Thoracic aorta (tissue), 2 donors: ENCODE results near the gene ATG13. TPM values are rescaled to one million over a fixed set of nuclear protein-coding genes. Genes with fewer than 3 reads are reported as not detected.
A peak's percentile ranks its signal among the peaks of the same experiment; 100 is the strongest.

Experiments used
- ATAC-seq: fragments of 150-250 bp; one replicate; pipeline ENCODE4 v1.8.0; 2017; ENCODE audit warnings: low read depth; ENCODE audit not compliant: insufficient number of reproducible peaks, low FRiP score
- DNase-seq: peaks from one replicate; pipeline ENCODE4 v3.0.0-alpha.2; 2020; ENCODE audit warnings: low spot score
- H3K27ac ChIP-seq, 2 donors: fragments of 200-600 bp; sonication (generic); 1 replicate in 1 of 2; 2 replicates in 1 of 2; pipeline ENCODE4 v1.5.1; 2016; ENCODE audit warnings: mild to moderate bottlenecking in 2 of 2, moderate library complexity in 2 of 2
- H3K27me3 ChIP-seq: fragments of 200-600 bp; sonication (generic); replicated peaks from 2 replicates; pipeline ENCODE4 v1.6.0; 2016; ENCODE audit warnings: mild to moderate bottlenecking; ENCODE audit not compliant: insufficient read depth
- H3K36me3 ChIP-seq: fragments of 200-600 bp; sonication (generic); one replicate; pipeline ENCODE4 v1.5.1; 2016
- H3K4me1 ChIP-seq, 2 donors: fragments of 200-600 bp; sonication (generic); 1 replicate in 1 of 2; 2 replicates in 1 of 2; pipeline versions ENCODE4 v1.5.1 to v1.6.0; 2016; ENCODE audit warnings: low read depth in 2 of 2, mild to moderate bottlenecking in 1 of 2; ENCODE audit not compliant: control insufficient read depth in 1 of 2
- H3K4me3 ChIP-seq: fragments of 200-600 bp; sonication (generic); 2 replicates; pipeline ENCODE4 v1.5.1; 2016; ENCODE audit warnings: mild to moderate bottlenecking
- H3K9me3 ChIP-seq: fragments of 200-600 bp; sonication (generic); 2 replicates; pipeline ENCODE4 v1.5.1; 2016
- total RNA-seq, 2 donors: library from RNA; depleted of rRNA; stranded (reverse); fragments of >200 nt; gene quantifications; one replicate each; pipeline versions ENCODE4 v1.1.0 to v1.2.3, GENCODE V29; 2016
- TF ChIP-seq, protein P1 (sequence below): fragments of 200-600 bp; sonication (generic); IDR thresholded peaks from one replicate; pipeline ENCODE4 v1.5.1; 2019; ENCODE audit warnings: antibody characterized with exemption

Gene ATG13
- total RNA-seq, 2 donors from 2014 or later: 121 to 144 TPM

- Histone ChIP-seq H3K4me3 (peak overlapping the region; percentile 15), H3K36me3 (peaks cover 62% of the 10 kb centered on the region), H3K4me1 (peaks cover 48 to 57% of the 10 kb centered on the region in 2 donors), H3K27me3 (no peaks in the 10 kb centered on the region), H3K9me3 (no peaks in the 10 kb centered on the region), H3K27ac (peak overlapping the region; percentile 77 to 95)
- DNase-seq: no peak
- ATAC-seq: peak; percentile 53
- TF ChIP-seq, protein P1, sequence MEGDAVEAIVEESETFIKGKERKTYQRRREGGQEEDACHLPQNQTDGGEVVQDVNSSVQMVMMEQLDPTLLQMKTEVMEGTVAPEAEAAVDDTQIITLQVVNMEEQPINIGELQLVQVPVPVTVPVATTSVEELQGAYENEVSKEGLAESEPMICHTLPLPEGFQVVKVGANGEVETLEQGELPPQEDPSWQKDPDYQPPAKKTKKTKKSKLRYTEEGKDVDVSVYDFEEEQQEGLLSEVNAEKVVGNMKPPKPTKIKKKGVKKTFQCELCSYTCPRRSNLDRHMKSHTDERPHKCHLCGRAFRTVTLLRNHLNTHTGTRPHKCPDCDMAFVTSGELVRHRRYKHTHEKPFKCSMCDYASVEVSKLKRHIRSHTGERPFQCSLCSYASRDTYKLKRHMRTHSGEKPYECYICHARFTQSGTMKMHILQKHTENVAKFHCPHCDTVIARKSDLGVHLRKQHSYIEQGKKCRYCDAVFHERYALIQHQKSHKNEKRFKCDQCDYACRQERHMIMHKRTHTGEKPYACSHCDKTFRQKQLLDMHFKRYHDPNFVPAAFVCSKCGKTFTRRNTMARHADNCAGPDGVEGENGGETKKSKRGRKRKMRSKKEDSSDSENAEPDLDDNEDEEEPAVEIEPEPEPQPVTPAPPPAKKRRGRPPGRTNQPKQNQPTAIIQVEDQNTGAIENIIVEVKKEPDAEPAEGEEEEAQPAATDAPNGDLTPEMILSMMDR: no peak
These were observed 76.3 kb downstream of the ATG13 start for GRCh38 chr11:46693597-46694012.

DNA sequence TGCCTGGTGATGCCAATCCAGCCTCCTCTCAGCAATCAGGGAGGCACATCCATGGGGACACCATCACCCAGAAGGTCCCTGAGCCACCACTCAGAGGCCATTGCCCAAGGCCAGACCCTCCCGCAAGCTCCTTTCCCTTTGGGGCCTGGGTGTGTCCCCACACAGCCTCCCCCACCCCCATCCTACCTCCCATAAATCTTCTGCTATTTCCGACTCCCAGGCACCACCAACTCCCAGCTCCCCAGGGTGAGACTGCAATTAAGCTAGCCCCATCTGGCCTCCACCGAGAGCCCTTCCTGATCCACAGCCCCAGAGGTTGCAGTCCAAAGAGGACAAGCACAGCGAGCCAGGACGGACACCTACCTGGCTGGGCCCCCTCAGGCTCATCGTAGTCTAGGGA is 76.7 kb downstream of the ATG13 start:
- TF ChIP-seq, protein P1: no peak
- ATAC-seq (no peak), DNase-seq (no peak)
- Histone ChIP-seq H3K36me3 (peaks cover 57% of the 10 kb centered on the region), H3K27ac (peak overlapping the region; percentile 77 to 95), H3K4me1 (peaks cover 53 to 60% of the 10 kb centered on the region in 2 donors), H3K4me3 (peak overlapping the region; percentile 15), H3K27me3 (no peaks in the 10 kb centered on the region), H3K9me3 (no peaks in the 10 kb centered on the region)

DNA sequence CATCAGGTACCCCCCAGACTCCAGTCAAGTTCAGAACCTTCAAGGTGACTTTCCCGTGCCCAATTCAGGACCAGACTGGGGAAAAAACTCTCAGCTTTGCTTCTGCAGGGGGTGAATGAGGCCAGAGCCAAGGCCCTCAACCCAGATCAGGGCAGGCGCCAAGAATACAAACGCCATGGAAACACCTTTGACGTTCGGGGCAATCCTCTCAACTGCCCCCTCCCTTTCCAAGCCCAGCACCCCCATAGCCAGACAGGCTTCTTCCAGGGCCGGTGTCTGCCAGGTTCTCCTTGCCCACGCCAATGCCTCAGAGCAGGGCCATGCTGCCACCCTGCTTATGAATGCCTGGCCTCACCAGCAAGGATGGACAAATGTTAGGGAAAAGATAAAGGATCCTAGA is 77.3 kb downstream of the ATG13 start:
- TF ChIP-seq, protein P1: no peak
- ATAC-seq: no peak
- no peak for DNase-seq
- Histone ChIP-seq H3K9me3 (no peaks in the 10 kb centered on the region), H3K27me3 (no peaks in the 10 kb centered on the region), H3K4me3 (no peak overlapping the region), H3K27ac (peak overlapping the region; percentile 77 to 95), H3K4me1 (peaks cover 58 to 65% of the 10 kb centered on the region in 2 donors), H3K36me3 (peaks cover 55% of the 10 kb centered on the region)

DNA sequence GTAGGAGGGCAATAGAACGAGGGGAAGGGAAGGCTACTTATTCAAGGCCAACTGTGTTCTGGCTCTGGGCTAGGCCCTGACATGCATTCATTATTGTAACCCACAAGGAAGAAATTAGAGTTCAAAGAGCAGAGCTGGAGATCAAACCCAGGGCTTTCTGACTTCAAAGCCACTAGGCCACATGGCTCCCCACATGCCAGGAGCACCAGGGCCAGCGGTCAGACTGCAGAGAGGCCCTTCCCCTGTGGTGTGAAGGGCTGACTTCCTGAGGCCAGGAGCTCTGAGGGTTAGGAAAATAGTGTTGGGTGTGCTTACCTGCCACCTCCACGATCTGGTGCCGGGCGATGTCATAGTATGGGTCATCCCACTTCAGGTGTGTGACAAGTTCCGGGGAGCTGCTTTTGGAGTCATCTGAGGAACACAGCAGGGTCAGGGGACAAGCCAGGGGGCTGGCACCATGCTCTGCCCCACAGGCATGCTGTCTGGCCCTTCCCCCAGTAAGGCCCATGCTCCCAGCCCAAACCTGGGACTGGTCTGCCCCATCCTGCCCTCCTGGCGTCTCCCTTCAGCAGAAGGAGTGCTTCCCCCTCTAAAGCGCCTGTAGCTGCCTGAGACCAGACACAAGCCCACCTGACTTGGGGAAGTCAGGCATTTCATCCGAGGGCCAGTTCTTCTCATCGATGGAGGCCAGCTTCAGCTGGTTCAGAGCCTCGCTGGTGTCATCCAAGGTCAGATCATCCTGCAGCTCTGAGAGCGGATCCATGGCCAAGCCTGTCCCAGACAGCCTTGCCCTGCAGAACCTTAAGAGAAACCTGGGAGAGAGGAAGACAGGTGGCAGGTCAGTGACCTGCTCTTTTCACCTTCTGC is 78.2 kb downstream of the ATG13 start:
- H3K27ac ChIP-seq: peak overlapping the region; percentile 67 to 95
- DNase-seq: no peak
- no peak for ATAC-seq
- peaks cover 51% of the 10 kb centered on the region for H3K36me3 ChIP-seq
- H3K9me3 ChIP-seq: no peaks in the 10 kb centered on the region
- H3K4me1 ChIP-seq: peaks cover 58 to 67% of the 10 kb centered on the region in 2 donors
- H3K27me3 ChIP-seq: no peaks in the 10 kb centered on the region
- H3K4me3 ChIP-seq: peak overlapping the region; percentile 92
- TF ChIP-seq, protein P1: no peak

DNA sequence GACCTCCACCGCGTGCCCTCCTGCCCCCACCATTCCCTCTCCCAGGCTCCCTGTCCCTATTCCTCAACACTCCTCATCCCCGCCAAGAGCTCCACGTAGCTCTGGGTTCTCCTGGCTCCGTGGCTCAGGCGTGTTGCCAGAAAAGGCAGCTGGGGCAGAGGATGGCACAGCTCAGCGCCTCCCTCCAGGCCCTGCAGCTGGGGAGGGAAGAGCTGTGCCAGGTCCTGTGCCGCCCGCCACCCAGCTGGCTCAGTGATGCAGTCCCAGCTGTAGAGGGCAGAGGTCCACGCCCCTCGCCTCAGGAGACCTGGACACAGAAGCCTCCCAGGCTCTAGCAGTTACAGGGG is 78.8 kb downstream of the ATG13 start:
- Histone ChIP-seq H3K27me3 (no peaks in the 10 kb centered on the region), H3K9me3 (no peaks in the 10 kb centered on the region), H3K36me3 (peaks cover 46% of the 10 kb centered on the region), H3K4me1 (peaks cover 58 to 67% of the 10 kb centered on the region in 2 donors), H3K4me3 (peak overlapping the region; percentile 92), H3K27ac (peak overlapping the region; percentile 67 to 95)
- TF ChIP-seq, protein P1: no peak
- ATAC-seq: no peak
- no peak for DNase-seq
